ENCODE measurements around the gene CST3.
"Not testable (repeated sequence)": the region's sequence is repeated elsewhere in the genome, so short reads cannot be mapped to it uniquely, and the experiment has no call there.

Gene CST3

GRCh38 chr20:23661002-23661429 is 23.3 kb upstream of the CST3 start:
- FAIRE-seq = no peak

GRCh38 chr20:23659989-23660837 is 22.5 kb upstream of the CST3 start:
- no peak for FAIRE-seq

GRCh38 chr20:23659610-23659988 is 21.8 kb upstream of the CST3 start:
- FAIRE-seq = not testable (repeated sequence)

GRCh38 chr20:23658989-23659609 is 21.3 kb upstream of the CST3 start:
- FAIRE-seq = no peak

GRCh38 chr20:23658336-23658735 is 20.6 kb upstream of the CST3 start:
- no peak for FAIRE-seq

- no peak for FAIRE-seq
Observed at GRCh38 chr20:23657202-23657601, 19.4 kb upstream of the CST3 start.

- no peak for FAIRE-seq
Observed at GRCh38 chr20:23656372-23656771, 18.6 kb upstream of the CST3 start.

GRCh38 chr20:23655491-23656211 is 17.9 kb upstream of the CST3 start:
- no peak for FAIRE-seq

GRCh38 chr20:23654717-23655116 is 17.0 kb upstream of the CST3 start:
- no peak for FAIRE-seq

GRCh38 chr20:23654000-23654399 is 16.2 kb upstream of the CST3 start:
- FAIRE-seq = no peak

GRCh38 chr20:23653400-23653938 is 15.7 kb upstream of the CST3 start:
- no peak for FAIRE-seq

GRCh38 chr20:23652926-23653325 is 15.2 kb upstream of the CST3 start:
- FAIRE-seq = no peak

- FAIRE-seq = no peak
Observed at GRCh38 chr20:23652371-23652770, 14.6 kb upstream of the CST3 start.

GRCh38 chr20:23651117-23651516 is 13.4 kb upstream of the CST3 start:
- FAIRE-seq = no peak

GRCh38 chr20:23649830-23650417 is 12.2 kb upstream of the CST3 start:
- no peak for FAIRE-seq

GRCh38 chr20:23649242-23649641 is 11.5 kb upstream of the CST3 start:
- FAIRE-seq = no peak

GRCh38 chr20:23647346-23647745 is 9.6 kb upstream of the CST3 start:
- no peak for FAIRE-seq

- FAIRE-seq = no peak
Observed at GRCh38 chr20:23646106-23646873, 8.5 kb upstream of the CST3 start.

- no peak for FAIRE-seq
Observed at GRCh38 chr20:23645575-23645974, 7.8 kb upstream of the CST3 start.

- no peak for FAIRE-seq
Observed at GRCh38 chr20:23644164-23644563, 6.4 kb upstream of the CST3 start.

- no peak for FAIRE-seq
Observed at GRCh38 chr20:23643659-23644058, 5.9 kb upstream of the CST3 start.
